ENCODE measurements around the gene PATE2. TPM values are rescaled to one million over a fixed set of nuclear protein-coding genes. Genes with fewer than 3 reads are reported as not detected.

Gene PATE2
- total and polyA plus RNA-seq, 9 donors: 0.10 to 0.12 TPM; not detected in 7

DNA sequence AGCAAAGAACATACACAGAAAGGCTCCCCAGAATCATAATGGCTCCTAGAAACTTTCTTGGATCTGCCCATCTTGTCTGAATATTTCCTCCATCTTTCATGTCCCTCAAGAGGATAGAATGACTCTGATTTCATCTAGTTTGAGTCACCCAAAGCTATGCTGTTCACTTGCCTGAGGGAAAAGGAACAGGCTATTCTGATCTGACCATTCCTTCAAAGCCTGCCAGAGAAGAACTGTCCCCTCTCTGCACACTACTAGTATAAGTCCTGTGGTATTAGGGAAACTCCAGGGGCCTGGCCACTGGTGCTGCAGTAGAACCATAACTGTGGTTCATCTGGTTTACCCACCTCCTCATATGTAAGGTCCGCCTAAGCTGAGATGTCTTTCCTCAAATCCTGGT, 34.9 kb downstream of the PATE2 start:
- Histone ChIP-seq H3K36me3 (no peaks in the 10 kb centered on the region), H3K4me1 (ENCODE audit: insufficient read depth) (no peaks in the 10 kb centered on the region), H3K27ac (no peak overlapping the region), H3K9me3 (no peaks in the 10 kb centered on the region), H3K27me3 (no peaks in the 10 kb centered on the region), H3K4me3 (no peak overlapping the region)
- TF ChIP-seq EP300 (IDR thresholded peaks at IDR 0.05): no peak
- 86 to 97% (median 88%) methylated on average over 1 of the region's 1 CpG for WGBS, 3 donors
- DNase-seq: no peak
- intact Hi-C loops (cut with DNase I): no loop called here

DNA sequence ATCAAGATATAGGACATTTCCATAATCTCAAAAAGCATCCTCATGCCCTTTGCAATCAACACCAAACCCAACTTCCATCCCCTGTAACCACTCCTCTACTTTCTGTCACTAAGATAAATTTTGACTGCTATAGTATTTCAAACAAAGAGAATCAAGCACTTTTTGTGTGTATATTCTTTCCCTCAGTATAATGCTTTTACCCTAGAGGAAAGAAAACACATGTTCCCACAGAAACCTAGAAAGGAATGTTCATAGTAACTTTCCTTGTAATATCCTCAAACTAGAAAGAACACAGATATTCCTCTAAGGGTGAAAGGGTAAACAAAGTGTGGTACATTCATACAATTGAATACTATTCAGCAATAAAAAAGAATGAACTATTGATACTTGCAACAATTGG, 38.0 kb downstream of the PATE2 start:
- H3K27ac ChIP-seq: no peak overlapping the region
- no peak for TF ChIP-seq POLR2A (IDR thresholded peaks at IDR 0.05)
- TF ChIP-seq, protein P1, sequence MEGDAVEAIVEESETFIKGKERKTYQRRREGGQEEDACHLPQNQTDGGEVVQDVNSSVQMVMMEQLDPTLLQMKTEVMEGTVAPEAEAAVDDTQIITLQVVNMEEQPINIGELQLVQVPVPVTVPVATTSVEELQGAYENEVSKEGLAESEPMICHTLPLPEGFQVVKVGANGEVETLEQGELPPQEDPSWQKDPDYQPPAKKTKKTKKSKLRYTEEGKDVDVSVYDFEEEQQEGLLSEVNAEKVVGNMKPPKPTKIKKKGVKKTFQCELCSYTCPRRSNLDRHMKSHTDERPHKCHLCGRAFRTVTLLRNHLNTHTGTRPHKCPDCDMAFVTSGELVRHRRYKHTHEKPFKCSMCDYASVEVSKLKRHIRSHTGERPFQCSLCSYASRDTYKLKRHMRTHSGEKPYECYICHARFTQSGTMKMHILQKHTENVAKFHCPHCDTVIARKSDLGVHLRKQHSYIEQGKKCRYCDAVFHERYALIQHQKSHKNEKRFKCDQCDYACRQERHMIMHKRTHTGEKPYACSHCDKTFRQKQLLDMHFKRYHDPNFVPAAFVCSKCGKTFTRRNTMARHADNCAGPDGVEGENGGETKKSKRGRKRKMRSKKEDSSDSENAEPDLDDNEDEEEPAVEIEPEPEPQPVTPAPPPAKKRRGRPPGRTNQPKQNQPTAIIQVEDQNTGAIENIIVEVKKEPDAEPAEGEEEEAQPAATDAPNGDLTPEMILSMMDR (IDR thresholded peaks at IDR 0.05): no peak
- TF ChIP-seq EP300 (IDR thresholded peaks at IDR 0.05): no peak
- intact Hi-C loops (cut with DNase I): no loop called here
- no peaks in the 10 kb centered on the region for H3K27me3 ChIP-seq
- no peaks in the 10 kb centered on the region for H3K4me1 ChIP-seq (ENCODE audit: insufficient read depth)
- H3K36me3 ChIP-seq: no peaks in the 10 kb centered on the region
- no peak for DNase-seq
- H3K9me3 ChIP-seq: no peaks in the 10 kb centered on the region
- no peak overlapping the region for H3K4me3 ChIP-seq

DNA sequence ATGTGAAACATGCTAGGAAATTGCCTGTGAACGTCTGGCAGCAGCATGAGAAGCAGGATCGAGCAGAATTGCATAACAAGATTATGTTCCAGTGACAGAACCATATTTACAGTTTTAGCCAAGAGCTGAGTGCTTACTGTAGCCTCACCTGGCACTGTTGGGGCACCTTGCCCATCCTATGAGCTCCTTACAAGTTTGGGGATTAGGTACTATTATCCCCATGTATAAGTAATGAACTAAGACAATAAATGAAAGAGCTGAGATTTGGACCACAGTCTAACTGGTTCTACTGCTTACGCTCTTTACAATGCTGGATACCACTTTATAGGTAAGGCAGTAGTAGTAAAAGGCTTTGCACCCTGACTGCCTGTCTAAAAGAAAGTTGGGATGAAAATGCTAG, 49.7 kb downstream of the PATE2 start:
- H3K4me3 ChIP-seq: no peak overlapping the region
- TF ChIP-seq POLR2A (IDR thresholded peaks at IDR 0.05) (no peak), EP300 (IDR thresholded peaks at IDR 0.05) (no peak)
- TF ChIP-seq, protein P1 (IDR thresholded peaks at IDR 0.05): no peak
- H3K36me3 ChIP-seq: no peaks in the 10 kb centered on the region
- WGBS, 3 donors: 65 to 70% (median 67%) methylated on average over 3 of the region's 3 CpGs
- no peaks in the 10 kb centered on the region for H3K9me3 ChIP-seq
- H3K27ac ChIP-seq: no peak overlapping the region
- H3K4me1 ChIP-seq (ENCODE audit: insufficient read depth): no peaks in the 10 kb centered on the region
- no peak for DNase-seq
- H3K27me3 ChIP-seq: no peaks in the 10 kb centered on the region
- intact Hi-C loops (cut with DNase I): no loop called here

Other genes with a start within 250 kb of the PATE2 start
- 10 to 100 TPM; 44.9 to 58.4 (median 53.4) TPM for gene EI24, start 209.4 kb downstream of the PATE2 start, total RNA-seq
- gene EI24, start 209.4 kb downstream of the PATE2 start, polyA plus RNA-seq: 100 to 1,000 TPM in 1 of 2 donors, 10 to 100 TPM in 1; 48.4 to 149 TPM
- 100 to 1,000 TPM in 5 of 7 donors, 10 to 100 TPM in 2; 51.9 to 161 (median 135) TPM for gene STT3A, start 186.0 kb downstream of the PATE2 start, total RNA-seq
- gene STT3A, start 186.0 kb downstream of the PATE2 start, polyA plus RNA-seq: 100 to 1,000 TPM in 1 of 2 donors, 10 to 100 TPM in 1; 69.8 to 239 TPM
- 1 to 10 TPM in 4 of 7 donors, under 1 TPM in 3; 0.24 to 3.2 (median 1.1) TPM for gene CHEK1, start 153.7 kb downstream of the PATE2 start, total RNA-seq
- gene CHEK1, start 153.7 kb downstream of the PATE2 start, polyA plus RNA-seq: 1 to 10 TPM; 1.5 to 3.5 TPM
- gene ACRV1, start 98.0 kb downstream of the PATE2 start, total RNA-seq: not detected
- not detected for gene ACRV1, start 98.0 kb downstream of the PATE2 start, polyA plus RNA-seq
- not detected for gene PATE1, start 32.5 kb downstream of the PATE2 start, total RNA-seq
- under 1 TPM in 1 of 2 donors, not detected in 1; 0.30 TPM for gene PATE1, start 32.5 kb downstream of the PATE2 start, polyA plus RNA-seq
- not detected for gene PATE3, start 9.3 kb upstream of the PATE2 start, total RNA-seq
- gene PATE3, start 9.3 kb upstream of the PATE2 start, polyA plus RNA-seq: not detected
- not detected for gene PATE4, start 54.5 kb upstream of the PATE2 start, total RNA-seq
- gene PATE4, start 54.5 kb upstream of the PATE2 start, polyA plus RNA-seq: not detected
- 1 to 10 TPM; 2.2 to 5.5 (median 4.5) TPM for gene HYLS1, start 108.8 kb upstream of the PATE2 start, total RNA-seq
- 1 to 10 TPM; 3.0 to 8.8 TPM for gene HYLS1, start 108.8 kb upstream of the PATE2 start, polyA plus RNA-seq
- 10 to 100 TPM in 2 of 7 donors, 1 to 10 TPM in 5; 3.8 to 13.1 (median 8.9) TPM for gene PUS3, start 124.4 kb upstream of the PATE2 start, total RNA-seq
- gene PUS3, start 124.4 kb upstream of the PATE2 start, polyA plus RNA-seq: 10 to 100 TPM in 1 of 2 donors, 1 to 10 TPM in 1; 6.4 to 16.7 TPM
- gene DDX25, start 125.7 kb upstream of the PATE2 start, total RNA-seq: under 1 TPM in 6 of 7 donors, not detected in 1; 0.23 to 0.92 (median 0.56) TPM
- gene DDX25, start 125.7 kb upstream of the PATE2 start, polyA plus RNA-seq: under 1 TPM; 0.51 to 0.88 TPM
- 1 to 10 TPM in 3 of 7 donors, under 1 TPM in 4; 0.08 to 3.3 (median 0.97) TPM for gene VSIG10L2, start 167.2 kb upstream of the PATE2 start, total RNA-seq
- gene VSIG10L2, start 167.2 kb upstream of the PATE2 start, polyA plus RNA-seq: under 1 TPM; 0.25 to 0.40 TPM